GM13977 (cell line): ENCODE results near the gene ZMAT5.

ENCODE experiments used
- DNase-seq: peaks from one replicate; pipeline ENCODE4 v3.0.0; 2012; ENCODE audit warnings: low spot score
- CTCF ChIP-seq: IDR thresholded peaks from 2 replicates; pipeline ENCODE4 v1.5.1; 2012; ENCODE audit warnings: mild to moderate bottlenecking, control low read depth; ENCODE audit not compliant: insufficient read depth; ENCODE audit errors: extremely low read depth, missing control alignments
- in situ Hi-C: fragments of 300-500 bp; cut with MboI; formaldehyde crosslinking; loops from one replicate; pipeline ENCODE4 v1.12.0; 2022; ENCODE audit warnings: low sequenced_read_pairs, low pct_unique_long_range_greater_than_20kb, mixed read lengths, inconsistent platforms; ENCODE audit not compliant: unreplicated experiment

ZMAT5 gene

GRCh38 chr22:29790061-29790460 is 23.3 kb upstream of the ZMAT5 start:
- in situ Hi-C loops, result no loop called here
- no peak for TF ChIP-seq CTCF

GRCh38 chr22:29788339-29789279 is 21.8 kb upstream of the ZMAT5 start:
- in situ Hi-C loops, result no loop called here
- TF ChIP-seq CTCF, result no peak

More at GRCh38 chr22:29790061-29790460, 23.3 kb upstream of the ZMAT5 start:
- no peak for DNase-seq

GRCh38 chr22:29787371-29787980 is 20.7 kb upstream of the ZMAT5 start:
- in situ Hi-C loops, result no loop called here
- DNase-seq, result no peak
- no peak for TF ChIP-seq CTCF

More at GRCh38 chr22:29788339-29789279, 21.8 kb upstream of the ZMAT5 start:
- DNase-seq, result no peak

- DNase-seq, result no peak
- in situ Hi-C loops, result no loop called here
- TF ChIP-seq CTCF, result no peak
Measured at GRCh38 chr22:29786031-29786430, 19.2 kb upstream of the ZMAT5 start.

GRCh38 chr22:29784451-29785361 is 17.9 kb upstream of the ZMAT5 start:
- in situ Hi-C loops, result no loop called here
- TF ChIP-seq CTCF, result no peak
- no peak for DNase-seq
